ENCODE data around the gene TBC1D2.

The TBC1D2 gene

GRCh38 chr9:98164912-98165311 lies 90.5 kb downstream of the TBC1D2 start:
- DNase-seq (ENCODE audit: low read depth in 3 of 3): no peak

- no peak for DNase-seq (ENCODE audit: low read depth in 3 of 3)
These were observed 92.8 kb downstream of the TBC1D2 start for GRCh38 chr9:98162613-98163012.

GRCh38 chr9:98161851-98162250 lies 93.6 kb downstream of the TBC1D2 start:
- DNase-seq (ENCODE audit: low read depth in 3 of 3): no peak

- DNase-seq (ENCODE audit: low read depth in 3 of 3): no peak
These were observed 95.7 kb downstream of the TBC1D2 start for GRCh38 chr9:98159790-98160189.

- DNase-seq (ENCODE audit: low read depth in 3 of 3): no peak
These were observed 96.1 kb downstream of the TBC1D2 start for GRCh38 chr9:98159301-98159700.

DNA sequence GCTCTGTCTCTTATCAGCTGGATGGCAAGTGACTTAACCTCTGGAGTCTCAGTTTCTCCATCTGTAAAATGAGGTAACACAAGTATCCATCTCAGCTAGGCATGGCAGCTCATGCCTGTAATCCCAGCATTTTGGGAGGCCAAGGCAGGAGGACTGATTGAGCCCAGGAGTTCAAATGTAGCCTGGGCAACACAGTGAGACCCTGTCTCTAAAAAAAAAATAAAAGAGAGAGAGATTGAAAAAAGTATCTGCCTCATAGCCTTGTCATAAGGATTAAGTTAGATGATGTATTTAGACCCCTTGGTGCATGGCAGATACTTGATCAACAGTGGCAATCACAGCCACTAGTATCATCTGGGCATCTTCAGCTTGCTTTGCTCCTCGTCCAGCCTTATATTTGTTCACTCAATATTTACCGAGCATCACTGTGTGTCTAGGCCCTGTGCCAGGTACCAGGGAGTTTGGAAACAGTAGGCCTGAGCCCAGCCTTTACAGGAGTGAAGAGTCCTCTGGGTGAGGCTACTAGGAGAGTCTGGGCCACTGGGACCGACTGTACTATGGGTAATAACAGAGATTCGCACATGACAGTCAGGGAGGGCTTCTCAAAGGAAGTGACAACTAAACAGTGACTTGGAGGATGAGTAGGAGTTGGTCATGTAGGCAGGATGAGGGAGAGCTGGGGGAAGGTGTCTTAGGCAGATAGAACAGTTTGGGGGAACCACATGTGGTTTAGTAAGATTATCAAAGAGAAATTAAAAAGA lies 97.2 kb downstream of the TBC1D2 start:
- DNase-seq (ENCODE audit: low read depth in 3 of 3): no peak

- DNase-seq (ENCODE audit: low read depth in 3 of 3): no peak
These were observed 98.1 kb downstream of the TBC1D2 start for GRCh38 chr9:98157372-98157771.

DNA sequence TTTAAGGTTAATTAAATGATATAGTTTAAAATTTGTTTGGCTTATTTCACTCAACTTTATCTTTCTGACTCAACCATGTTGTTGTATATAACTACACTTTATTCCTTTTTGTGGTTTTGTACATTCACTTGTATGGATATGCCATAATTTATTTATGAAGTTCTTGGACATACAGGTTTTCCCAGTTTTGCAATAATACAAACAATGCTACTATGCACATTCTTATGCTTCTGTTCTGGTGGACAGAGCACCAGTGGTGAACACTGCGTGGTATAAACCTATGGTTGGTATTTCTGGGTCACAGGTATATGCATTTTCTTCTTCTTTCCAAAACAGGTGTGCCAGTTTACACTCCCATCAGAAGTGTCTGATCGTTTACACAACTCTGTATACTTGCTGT lies 100.8 kb downstream of the TBC1D2 start:
- DNase-seq (ENCODE audit: low read depth in 3 of 3): no peak

- DNase-seq (ENCODE audit: low read depth in 3 of 3): no peak
These were observed 102.9 kb downstream of the TBC1D2 start for GRCh38 chr9:98152526-98152925.

GRCh38 chr9:98150721-98151120 lies 104.7 kb downstream of the TBC1D2 start:
- DNase-seq (ENCODE audit: low read depth in 3 of 3): no peak

- no peak for DNase-seq (ENCODE audit: low read depth in 3 of 3)
These were observed 105.3 kb downstream of the TBC1D2 start for GRCh38 chr9:98150164-98150563.

- DNase-seq (ENCODE audit: low read depth in 3 of 3): no peak
These were observed 106.0 kb downstream of the TBC1D2 start for GRCh38 chr9:98149422-98149821.

Data from stimulated activated CD4-positive, alpha-beta T cell treated with anti-CD3 and anti-CD28 coated beads, TNF-alpha, amount 100 ng/mL, for 4 hours (primary cell).